ENCODE data around the gene SLC35B2. TPM values are rescaled to one million over a fixed set of nuclear protein-coding genes. Genes with fewer than 3 reads are reported as not detected.

Gene SLC35B2
- polyA plus RNA-seq, 4 donors, result 53.1 to 62.2 (median 57.4) TPM

GRCh38 chr6:44224029-44224964 is 33.0 kb downstream of the SLC35B2 start:
- no peak for DNase-seq (ENCODE audit: low read depth in 4 of 4, low spot score in 3 of 4)

GRCh38 chr6:44223319-44224028 is 33.9 kb downstream of the SLC35B2 start, which contains the start of gene SLC29A1:
Gene SLC29A1, plus strand, starts transcription at chr6:44223595. Its CDS starts 3,719 bp downstream, at chr6:44227314.
- DNase-seq (ENCODE audit: low read depth in 4 of 4, low spot score in 3 of 4), result no peak

GRCh38 chr6:44222486-44223318 is 34.6 kb downstream of the SLC35B2 start:
- DNase-seq (ENCODE audit: low read depth in 4 of 4, low spot score in 3 of 4), result no peak

GRCh38 chr6:44221961-44222335 is 35.4 kb downstream of the SLC35B2 start:
- no peak for DNase-seq (ENCODE audit: low read depth in 4 of 4, low spot score in 3 of 4)

DNA sequence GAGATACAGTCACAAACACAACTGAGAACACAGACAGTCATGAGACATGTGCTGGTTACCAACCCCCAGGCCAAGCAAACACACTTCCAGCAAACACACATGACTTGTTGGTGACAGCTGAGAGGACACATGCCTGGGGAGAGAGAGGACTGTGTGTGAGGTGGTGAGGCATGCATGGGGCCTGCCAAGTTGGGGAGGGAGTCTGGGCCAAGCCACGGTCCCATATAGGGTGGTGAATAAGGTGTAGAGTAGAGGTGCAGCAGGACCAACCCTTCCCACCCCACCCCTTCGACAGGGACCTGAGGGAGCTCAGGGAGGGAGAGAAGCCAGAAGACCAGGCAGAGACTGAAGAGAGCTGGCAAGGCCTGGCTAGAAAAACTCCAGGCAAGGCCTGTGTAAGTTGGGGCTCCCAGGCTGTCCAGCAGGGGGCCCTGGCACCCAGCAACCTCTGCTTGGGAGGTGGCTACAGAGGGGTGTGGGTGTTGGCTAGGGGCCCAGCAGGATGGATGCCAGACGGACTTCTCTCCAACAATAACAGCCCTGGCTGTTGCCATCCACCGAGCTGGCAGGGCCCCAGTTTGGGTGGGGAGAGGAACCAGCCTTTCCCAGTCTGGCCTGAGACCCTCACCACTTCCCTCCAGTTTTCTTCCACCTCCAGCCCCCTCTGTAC is 35.9 kb downstream of the SLC35B2 start:
- DNase-seq (ENCODE audit: low read depth in 4 of 4, low spot score in 3 of 4), result no peak

- no peak for DNase-seq (ENCODE audit: low read depth in 4 of 4, low spot score in 3 of 4)
Observed at GRCh38 chr6:44220913-44221290, 36.4 kb downstream of the SLC35B2 start.

- DNase-seq (ENCODE audit: low read depth in 4 of 4, low spot score in 3 of 4), result no peak
Observed at GRCh38 chr6:44219815-44220784, 37.2 kb downstream of the SLC35B2 start.

DNA sequence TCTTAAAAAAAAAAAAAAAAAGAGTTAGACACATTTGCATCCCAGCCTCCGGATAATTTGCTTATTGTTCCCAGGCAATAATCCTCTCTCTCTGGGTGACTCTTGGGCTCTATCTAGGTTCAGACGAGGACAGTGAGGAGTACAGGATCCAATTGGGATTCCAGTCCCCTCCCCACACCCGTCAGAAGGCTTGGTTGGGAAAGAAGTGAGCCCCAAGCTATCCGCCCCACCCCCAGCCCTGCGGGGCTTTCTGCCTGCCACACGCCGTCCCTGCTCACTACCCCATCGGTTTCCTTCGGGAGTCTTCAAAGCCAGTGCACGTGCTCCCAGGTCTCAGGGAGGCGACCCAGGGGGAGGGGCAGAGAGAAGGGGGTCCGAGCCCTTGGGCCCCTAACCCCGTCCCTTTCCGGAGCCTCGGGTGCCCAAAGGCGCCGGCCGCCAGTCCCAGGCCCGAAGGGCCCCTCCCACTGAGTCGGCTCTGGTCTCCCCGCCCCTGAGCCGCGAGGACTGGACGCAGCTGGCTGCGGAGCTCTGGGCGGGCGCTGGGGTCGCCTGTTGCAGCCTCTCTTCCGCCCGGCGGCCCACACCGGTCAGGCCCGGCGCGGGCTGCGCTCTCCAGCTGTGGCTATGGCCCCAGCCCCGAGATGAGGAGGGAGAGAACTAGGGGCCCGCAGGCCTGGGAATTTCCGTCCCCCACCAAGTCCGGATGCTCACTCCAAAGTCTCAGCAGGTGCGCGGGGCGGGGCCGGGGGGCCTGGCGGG is 38.1 kb downstream of the SLC35B2 start:
- DNase-seq (ENCODE audit: low read depth in 4 of 4, low spot score in 3 of 4), result peak in 3 of 4 donors; percentile 77 to 82 (median 80)

GRCh38 chr6:44217332-44218143 is 39.8 kb downstream of the SLC35B2 start:
- DNase-seq (ENCODE audit: low read depth in 4 of 4, low spot score in 3 of 4), result no peak

- DNase-seq (ENCODE audit: low read depth in 4 of 4, low spot score in 3 of 4), result no peak
Observed at GRCh38 chr6:44216677-44217331, 40.5 kb downstream of the SLC35B2 start, which contains the start of gene MYMX. Gene MYMX, plus strand, starts transcription at chr6:44216926. Its CDS starts 546 bp downstream, at chr6:44217472.

- DNase-seq (ENCODE audit: low read depth in 4 of 4, low spot score in 3 of 4), result no peak
Observed at GRCh38 chr6:44214307-44214706, 43.0 kb downstream of the SLC35B2 start.

DNA sequence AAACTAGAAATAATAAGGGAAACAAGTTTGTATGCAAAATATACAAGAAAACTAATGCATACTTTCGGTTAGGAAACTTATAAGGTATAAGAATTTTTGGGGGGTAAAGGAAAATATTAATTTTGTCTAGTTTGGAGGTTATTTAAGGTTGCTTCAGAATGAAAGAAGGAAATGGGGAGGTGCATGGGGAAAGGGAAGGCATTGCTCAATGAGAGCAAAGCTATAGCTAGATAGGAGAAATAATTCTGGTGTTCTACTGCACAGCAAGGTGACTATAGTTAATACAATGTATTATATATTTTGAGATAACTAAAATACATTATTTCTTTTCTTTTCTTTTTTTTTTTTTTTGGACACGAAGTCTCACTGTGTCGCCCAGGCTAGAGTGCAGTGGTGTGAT is 46.0 kb downstream of the SLC35B2 start:
- no peak for DNase-seq (ENCODE audit: low read depth in 4 of 4, low spot score in 3 of 4)

- DNase-seq (ENCODE audit: low read depth in 4 of 4, low spot score in 3 of 4), result no peak
Observed at GRCh38 chr6:44207966-44208365, 49.4 kb downstream of the SLC35B2 start.

Data from right renal pelvis (tissue), 4 donors.